IMR-90 (cell line): ENCODE data around the gene SLIT1. TPM values are rescaled to one million over a fixed set of nuclear protein-coding genes. Genes with fewer than 3 reads are reported as not detected.

ENCODE experiments used
- ATAC-seq: fragments of 200-7000 bp; cut with Tn5 transposase; 2 replicates; pipeline ENCODE4 v1.9.1; 2020; ENCODE audit warnings: low read depth, mild to moderate bottlenecking, moderate library complexity
- BruUV-seq: library from RNA; stranded (reverse); fragments of 400-500 nt; replicated peaks from 2 replicates; lab custom pipeline; 2021; lab: Mats Ljungman, UMichigan
- CTCF ChIA-PET: fragments of 300-600 bp; formaldehyde crosslinking; extraction: SDS; loops from one replicate; lab custom pipeline; 2021; ENCODE audit warnings: antibody characterized with exemption; lab: Yijun Ruan, JAX
- POLR2A ChIA-PET: fragments of 300-600 bp; sonication (Branson Sonifier 250); formaldehyde crosslinking; loops from one replicate; lab custom pipeline; 2022; ENCODE audit warnings: antibody characterized with exemption; ENCODE audit not compliant: unreplicated experiment; lab: Charles Lee
- DNase-seq: peaks from one replicate; pipeline ENCODE4 v3.0.0; 2013
- H2AFZ ChIP-seq: replicated peaks from 2 replicates; pipeline ENCODE3; 2013; ENCODE audit warnings: low read length, mild to moderate bottlenecking; ENCODE audit not compliant: poor library complexity
- H2AK5ac ChIP-seq: 2 replicates; pipeline ENCODE4 v1.6.1; 2013; ENCODE audit warnings: low read depth, low read length, inconsistent platforms
- H2AK9ac ChIP-seq: replicated peaks from 2 replicates; pipeline ENCODE3; 2013; ENCODE audit warnings: mild to moderate bottlenecking, low read depth, low read length, moderate library complexity; ENCODE audit not compliant: poor library complexity
- H2BK120ac ChIP-seq: 2 replicates; pipeline ENCODE4 v1.6.1; 2013; ENCODE audit warnings: low read depth, low read length, inconsistent platforms
- H2BK15ac ChIP-seq: 3 replicates; pipeline ENCODE4 v1.6.1; 2013; ENCODE audit warnings: low read depth, low read length, inconsistent platforms
- H2BK20ac ChIP-seq: 2 replicates; pipeline ENCODE4 v1.6.1; 2013; ENCODE audit warnings: low read depth, mild to moderate bottlenecking, inconsistent platforms, low read length, moderate library complexity
- H2BK5ac ChIP-seq: 2 replicates; pipeline ENCODE4 v1.6.1; 2013; ENCODE audit warnings: mild to moderate bottlenecking, low read depth, low read length, inconsistent platforms; ENCODE audit not compliant: poor library complexity, severe bottlenecking
- H3K14ac ChIP-seq: replicated peaks from 2 replicates; pipeline ENCODE4 v1.6.1; 2013; ENCODE audit warnings: low read depth, low read length, inconsistent platforms
- H3K18ac ChIP-seq: 2 replicates; pipeline ENCODE4 v1.6.1; 2013; ENCODE audit warnings: low read depth, low read length, control low read depth
- H3K23ac ChIP-seq: 2 replicates; pipeline ENCODE4 v1.6.1; 2013; ENCODE audit warnings: low read depth, low read length, inconsistent platforms
- H3K27ac ChIP-seq: 2 replicates; pipeline ENCODE4 v1.5.1; 2013; ENCODE audit warnings: mild to moderate bottlenecking, control low read depth, low read length; ENCODE audit not compliant: insufficient read depth
- H3K27me3 ChIP-seq: 2 replicates; pipeline ENCODE4 v1.6.1; 2013; ENCODE audit warnings: low read length; ENCODE audit not compliant: control insufficient read depth, insufficient read depth
- H3K36me3 ChIP-seq: 2 replicates; pipeline ENCODE4 v1.6.1; 2013; ENCODE audit warnings: low read length, mixed read lengths; ENCODE audit not compliant: control insufficient read depth, insufficient read depth
- H3K4ac ChIP-seq: 2 replicates; pipeline ENCODE4 v1.6.1; 2013; ENCODE audit warnings: low read depth, low read length, inconsistent platforms
- H3K4me1 ChIP-seq: 2 replicates; pipeline ENCODE4 v1.6.1; 2013; ENCODE audit warnings: low read length, mixed read lengths; ENCODE audit not compliant: control insufficient read depth, insufficient read depth
- H3K4me2 ChIP-seq: 2 replicates; pipeline ENCODE4 v1.6.1; 2013; ENCODE audit warnings: low read depth, mild to moderate bottlenecking, control low read depth, low read length, moderate library complexity
- H3K4me3 ChIP-seq: 2 replicates; pipeline ENCODE4 v1.5.1; 2013; ENCODE audit warnings: low read depth, mild to moderate bottlenecking, control low read depth, low read length, moderate library complexity; ENCODE audit not compliant: insufficient read depth
- H3K56ac ChIP-seq: 2 replicates; pipeline ENCODE4 v1.6.1; 2013; ENCODE audit warnings: low read length, inconsistent platforms; ENCODE audit not compliant: insufficient read depth; ENCODE audit errors: extremely low read depth
- H3K79me1 ChIP-seq, 2 experiments: 2 replicates each; pipeline ENCODE4 v1.6.1; 2013; ENCODE audit warnings: low read length in 2 of 2, inconsistent platforms in 1 of 2, low read depth in 1 of 2
- H3K9ac ChIP-seq: 2 replicates; pipeline ENCODE4 v1.6.1; 2013; ENCODE audit warnings: low read depth, low read length, control low read depth
- H3K9me1 ChIP-seq: 2 replicates; pipeline ENCODE4 v1.6.1; 2013; ENCODE audit warnings: low read length, inconsistent platforms; ENCODE audit not compliant: insufficient read depth
- H3K9me3 ChIP-seq: 2 replicates; pipeline ENCODE4 v1.6.1; 2013; ENCODE audit warnings: low read length; ENCODE audit not compliant: control insufficient read depth, insufficient read depth
- H4K20me1 ChIP-seq: 2 replicates; pipeline ENCODE4 v1.6.1; 2013; ENCODE audit warnings: low read length, inconsistent platforms; ENCODE audit not compliant: insufficient read depth
- H4K5ac ChIP-seq: 2 replicates; pipeline ENCODE4 v1.6.1; 2013; ENCODE audit warnings: mild to moderate bottlenecking, low read depth, low read length, control low read depth
- H4K8ac ChIP-seq, 2 experiments: 2 replicates each; pipeline ENCODE4 v1.6.1; 2013; ENCODE audit warnings: low read depth in 2 of 2, low read length in 2 of 2, control low read depth in 1 of 2, inconsistent platforms in 1 of 2
- H4K91ac ChIP-seq: 2 replicates; pipeline ENCODE4 v1.6.1; 2013; ENCODE audit warnings: low read depth, low read length, inconsistent platforms; ENCODE audit not compliant: insufficient read depth
- BHLHE40 ChIP-seq: fragments of 150-350 bp; IDR thresholded peaks from 2 replicates; pipeline ENCODE4 v1.6.1; 2016; ENCODE audit warnings: mild to moderate bottlenecking, low read depth, low read length
- ELK1 ChIP-seq: fragments of 150-350 bp; IDR thresholded peaks from 2 replicates; pipeline ENCODE4 v1.6.1; 2016; ENCODE audit warnings: low read depth, mild to moderate bottlenecking, low read length, moderate library complexity, borderline replicate concordance
- SMC3 ChIP-seq: fragments of 150-350 bp; IDR thresholded peaks from 2 replicates; pipeline ENCODE4 v1.6.1; 2016; ENCODE audit warnings: low read depth, mild to moderate bottlenecking, antibody characterized with exemption, low read length, moderate library complexity
- USF2 ChIP-seq: fragments of 150-350 bp; IDR thresholded peaks from 2 replicates; pipeline ENCODE4 v1.6.1; 2017; ENCODE audit warnings: mild to moderate bottlenecking, antibody characterized with exemption, low read length, low read depth
- WGBS, 2 experiments: methylation state at CpG; one replicate each; pipeline versions ENCODE4 v1.1.5 to v1.1.7; 2013; ENCODE audit warnings: missing lambda C conversion rate in 2 of 2; ENCODE audit not compliant: insufficient read length in 1 of 2; ENCODE audit errors: extremely low coverage in 2 of 2; 5-methylcytosine and 5-hydroxymethylcytosine counted together
- dilution Hi-C: fragments of 300-500 bp; cut with HindIII; formaldehyde crosslinking; loops from one replicate; pipeline ENCODE4 v1.14.3; 2018; ENCODE audit warnings: low sequenced_read_pairs; ENCODE audit not compliant: unreplicated experiment
- in situ Hi-C: fragments of 300-500 bp; cut with MboI; formaldehyde crosslinking; loops from 3 replicates; pipeline ENCODE4 v1.14.3; 2019; ENCODE audit warnings: low sequenced_read_pairs, inconsistent platforms, mixed read lengths
- intact Hi-C: fragments of 100-400 bp; cut with micrococcal nuclease; formaldehyde crosslinking; loops from 2 replicates; pipeline ENCODE4 v1.10.0; 2022
- polyA plus RNA-seq, 3 experiments: library from polyadenylated mRNA; depleted of rRNA; stranded (reverse); fragments of >200 nt; gene quantifications; 2 replicates each; pipeline ENCODE4 v1.2.3, GENCODE V29; 2012; ENCODE audit warnings: low replicate concordance in 1 of 3
- total RNA-seq: library from RNA; depleted of rRNA; stranded (reverse); fragments of >200 nt; gene quantifications from 2 replicates; pipeline ENCODE4 v1.2.3, GENCODE V29; 2012

SLIT1 gene
- total and polyA plus RNA-seq, 2 of the 4 experiments (the other 2 are of a cell fraction), result under 0.01 TPM

- H3K36me3 ChIP-seq, result no peaks in the 10 kb centered on the region; the same call in 1 of the 2 replicates
- intact Hi-C loops, result loop anchor here (2.0 kb wide), 1 partner anchor 155 kb away; no protein-coding TSS in a partner anchor
- peak; percentile 90 for DNase-seq
- peak overlapping the region; percentile 45; the same call in 1 of the 2 replicates for H3K9ac ChIP-seq
- no TSS peak for BruUV-seq
- ATAC-seq, result peak; percentile 90
- H3K4me1 ChIP-seq, result peaks cover 14% of the 10 kb centered on the region
- peak overlapping the region; percentile 96 for H2BK120ac ChIP-seq
- 0% methylated on average over 1 of the region's 7 CpGs; no CpG with 5 or more reads in 1 of the 2 experiments for WGBS, 2 experiments
- TF ChIP-seq USF2 (peak; percentile 69), BHLHE40 (no peak), SMC3 (no peak), ELK1 (no peak)
- H2AFZ ChIP-seq, result peak overlapping the region; percentile 77
- peak overlapping the region; percentile 83 for H2BK5ac ChIP-seq
- peak overlapping the region; percentile 85; the same call in 1 of the 2 replicates for H3K14ac ChIP-seq
- H4K91ac ChIP-seq, result peak overlapping the region; percentile 50
- H3K79me1 ChIP-seq, result peaks cover 0 to 17% of the 10 kb centered on the region in 2 experiments; a peak in 2 of 4 replicates
- in situ Hi-C loops, result no loop called here
- H3K27me3 ChIP-seq, result no peaks in the 10 kb centered on the region
- 0 out of 2 replicates have a peak, but pooled peaks cover 4% of the 10 kb centered on the region for H4K20me1 ChIP-seq
- peak overlapping the region; percentile 96 for H2BK20ac ChIP-seq
- peak overlapping the region; percentile 10; the same call in 1 of the 2 replicates for H3K18ac ChIP-seq
- H3K4ac ChIP-seq, result peak overlapping the region; percentile 89
- H3K4me2 ChIP-seq, result peak overlapping the region; percentile 90
- H3K27ac ChIP-seq, result peak overlapping the region; percentile 77
- dilution Hi-C loops, result no loop called here
- H4K8ac ChIP-seq, result peak overlapping the region in 1 of 2 experiments; percentile 15; a peak in 1 of 4 replicates
- H3K9me3 ChIP-seq, result no peaks in the 10 kb centered on the region
- peak overlapping the region; percentile 77; the same call in 1 of the 2 replicates for H3K56ac ChIP-seq
- ChIA-PET POLR2A (interaction anchor here (0.5 kb wide), 1 partner anchor 233 kb away, joined by 3 read pairs; no protein-coding TSS in a partner anchor), CTCF (interaction anchor here (0.6 kb wide), 1 partner anchor 52 kb away, joined by 3 read pairs; no protein-coding TSS in a partner anchor)
- H2BK15ac ChIP-seq, result peak overlapping the region; percentile 59; the same call in 1 of the 3 replicates
- peak overlapping the region; percentile 97 for H3K23ac ChIP-seq
- peak overlapping the region; percentile 11; the same call in 1 of the 2 replicates for H3K4me3 ChIP-seq
- peaks cover 28% of the 10 kb centered on the region for H3K9me1 ChIP-seq
- H2AK5ac ChIP-seq, result peak overlapping the region; percentile 52; the same call in 1 of the 2 replicates
- peak overlapping the region; percentile 71 for H2AK9ac ChIP-seq
- H4K5ac ChIP-seq, result no peak overlapping the region
Measured at GRCh38 chr10:96991313-96991841, 194.4 kb downstream of the SLIT1 start.
